Transverse colon (tissue), 4 donors: ENCODE results near the gene VGLL4.

ENCODE experiments used
- POLR2A ChIP-seq: fragments of 450-650 bp; IDR thresholded peaks from one replicate; pipeline ENCODE4 v1.6.1; 2016; ENCODE audit warnings: antibody characterized with exemption, mild to moderate bottlenecking, moderate library complexity
- POLR2AphosphoS5 ChIP-seq, 3 donors: sonication (generic); formaldehyde crosslinking; IDR thresholded peaks; one replicate each; pipeline ENCODE4 v1.6.1; 2016; ENCODE audit warnings: antibody characterized with exemption in 3 of 3
- TF ChIP-seq, protein P1 (sequence below), 5 experiments: fragments of 200-600 bp in 3 of 5; fragments of 450-650 bp in 2 of 5; sonication (generic) in 3 of 5; IDR thresholded peaks; 1 replicate in 2 of 5; 2 replicates in 3 of 5; pipeline ENCODE4 v1.5.1; 2016 to 2017; ENCODE audit warnings: antibody characterized with exemption in 5 of 5, inconsistent platforms in 3 of 5, mild to moderate bottlenecking in 2 of 5, moderate library complexity in 1 of 5

DNA sequence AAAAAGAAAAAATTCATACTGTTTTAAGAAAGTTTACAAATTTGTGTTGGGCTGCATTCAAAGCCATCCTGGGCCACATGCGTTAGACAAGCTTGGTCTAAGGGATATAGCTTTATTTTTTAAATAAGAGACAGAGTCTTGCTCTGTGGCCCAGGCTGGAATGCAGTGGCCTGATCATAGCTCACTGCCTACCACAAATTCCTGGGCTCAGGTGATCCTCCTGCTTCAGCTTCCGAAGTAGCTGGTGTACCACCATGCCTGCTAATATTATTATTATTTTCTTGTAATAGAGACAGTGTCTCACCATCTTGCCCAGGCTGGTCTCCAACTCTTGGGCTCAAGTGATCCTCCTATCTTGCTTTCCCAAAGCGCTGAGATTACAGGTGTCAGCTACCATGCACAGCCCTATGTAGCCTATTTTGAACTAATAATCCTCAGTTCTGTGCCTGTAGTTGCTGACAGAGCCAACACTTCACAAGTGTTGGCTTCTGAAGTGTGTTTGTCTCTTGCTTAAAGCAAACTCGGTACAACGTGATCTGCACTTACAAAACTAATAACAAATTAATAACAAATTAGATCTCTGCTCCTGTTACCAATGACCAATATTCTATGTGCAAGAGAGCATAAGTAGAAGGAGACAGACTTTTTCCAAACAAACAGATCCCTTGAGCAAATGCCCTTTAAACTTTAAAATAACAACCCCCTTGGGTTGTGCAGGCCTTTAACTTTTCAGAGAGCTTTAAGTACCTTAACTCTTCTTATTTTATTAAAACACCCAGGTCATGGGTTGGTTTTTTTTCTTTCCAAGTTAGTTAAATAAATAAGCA is 135.2 kb downstream of the VGLL4 start:
- TF ChIP-seq, protein P1, sequence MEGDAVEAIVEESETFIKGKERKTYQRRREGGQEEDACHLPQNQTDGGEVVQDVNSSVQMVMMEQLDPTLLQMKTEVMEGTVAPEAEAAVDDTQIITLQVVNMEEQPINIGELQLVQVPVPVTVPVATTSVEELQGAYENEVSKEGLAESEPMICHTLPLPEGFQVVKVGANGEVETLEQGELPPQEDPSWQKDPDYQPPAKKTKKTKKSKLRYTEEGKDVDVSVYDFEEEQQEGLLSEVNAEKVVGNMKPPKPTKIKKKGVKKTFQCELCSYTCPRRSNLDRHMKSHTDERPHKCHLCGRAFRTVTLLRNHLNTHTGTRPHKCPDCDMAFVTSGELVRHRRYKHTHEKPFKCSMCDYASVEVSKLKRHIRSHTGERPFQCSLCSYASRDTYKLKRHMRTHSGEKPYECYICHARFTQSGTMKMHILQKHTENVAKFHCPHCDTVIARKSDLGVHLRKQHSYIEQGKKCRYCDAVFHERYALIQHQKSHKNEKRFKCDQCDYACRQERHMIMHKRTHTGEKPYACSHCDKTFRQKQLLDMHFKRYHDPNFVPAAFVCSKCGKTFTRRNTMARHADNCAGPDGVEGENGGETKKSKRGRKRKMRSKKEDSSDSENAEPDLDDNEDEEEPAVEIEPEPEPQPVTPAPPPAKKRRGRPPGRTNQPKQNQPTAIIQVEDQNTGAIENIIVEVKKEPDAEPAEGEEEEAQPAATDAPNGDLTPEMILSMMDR (IDR thresholded peaks at IDR 0.05) = no peak
- no peak for TF ChIP-seq POLR2A
- TF ChIP-seq POLR2AphosphoS5 (IDR thresholded peaks at IDR 0.05) = no peak
